ENCODE data around the gene TNFAIP8L1.

The TNFAIP8L1 gene

GRCh38 chr19:4660993-4661392 lies 21.7 kb downstream of the TNFAIP8L1 start:
- H3K27ac ChIP-seq = no peak overlapping the region
- peaks cover 70% of the 10 kb centered on the region for H3K36me3 ChIP-seq (replicated peaks)
- no peak for DNase-seq
- H3K4me3 ChIP-seq (ENCODE audit: low read depth, low read length) = no peak overlapping the region
- no peaks in the 10 kb centered on the region for H3K27me3 ChIP-seq (replicated peaks)
- in situ Hi-C loops (cut with HindIII; ENCODE audit: low pct_ligation_motif_present, low sequenced_read_pairs) = no loop called here
- no peak for TF ChIP-seq CTCF (IDR thresholded peaks at IDR 0.05; ENCODE audit: low read depth, low read length, missing control alignments)

- H3K27me3 ChIP-seq (replicated peaks) = no peaks in the 10 kb centered on the region
- H3K4me3 ChIP-seq (ENCODE audit: low read depth, low read length) = no peak overlapping the region
- H3K36me3 ChIP-seq (replicated peaks) = peaks cover 67% of the 10 kb centered on the region
- in situ Hi-C loops (cut with HindIII; ENCODE audit: low pct_ligation_motif_present, low sequenced_read_pairs) = no loop called here
- no peak for DNase-seq
- H3K27ac ChIP-seq = no peak overlapping the region
- no peak for TF ChIP-seq CTCF (IDR thresholded peaks at IDR 0.05; ENCODE audit: low read depth, low read length, missing control alignments)
Observed at GRCh38 chr19:4662020-4662695, 22.8 kb downstream of the TNFAIP8L1 start.

GRCh38 chr19:4662812-4663211 lies 23.5 kb downstream of the TNFAIP8L1 start:
- in situ Hi-C loops (cut with HindIII; ENCODE audit: low pct_ligation_motif_present, low sequenced_read_pairs) = no loop called here
- no peak for DNase-seq
- no peaks in the 10 kb centered on the region for H3K27me3 ChIP-seq (replicated peaks)
- no peak overlapping the region for H3K4me3 ChIP-seq (ENCODE audit: low read depth, low read length)
- no peak for TF ChIP-seq CTCF (IDR thresholded peaks at IDR 0.05; ENCODE audit: low read depth, low read length, missing control alignments)
- no peak overlapping the region for H3K27ac ChIP-seq
- peaks cover 67% of the 10 kb centered on the region for H3K36me3 ChIP-seq (replicated peaks)

- Histone ChIP-seq H3K4me3 (ENCODE audit: low read depth, low read length) (no peak overlapping the region), H3K36me3 (replicated peaks) (peaks cover 60% of the 10 kb centered on the region), H3K27me3 (replicated peaks) (no peaks in the 10 kb centered on the region), H3K27ac (no peak overlapping the region)
- in situ Hi-C loops (cut with HindIII; ENCODE audit: low pct_ligation_motif_present, low sequenced_read_pairs) = no loop called here
- TF ChIP-seq CTCF (IDR thresholded peaks at IDR 0.05; ENCODE audit: low read depth, low read length, missing control alignments) = no peak
- no peak for DNase-seq
Observed at GRCh38 chr19:4664642-4665041, 25.3 kb downstream of the TNFAIP8L1 start.

- peak; percentile 75 for DNase-seq
- H3K36me3 ChIP-seq (replicated peaks) = peaks cover 27% of the 10 kb centered on the region
- TF ChIP-seq CTCF (IDR thresholded peaks at IDR 0.05; ENCODE audit: low read depth, low read length, missing control alignments) = no peak
- in situ Hi-C loops (cut with HindIII; ENCODE audit: low pct_ligation_motif_present, low sequenced_read_pairs) = no loop called here
- H3K27me3 ChIP-seq (replicated peaks) = no peaks in the 10 kb centered on the region
- peak within 1 kb of the TSS; percentile 80 for H3K27ac ChIP-seq
- peak within 1 kb of the TSS; percentile 92 for H3K4me3 ChIP-seq (ENCODE audit: low read depth, low read length)
Observed at GRCh38 chr19:4669723-4670480, 30.6 kb downstream of the TNFAIP8L1 start, which contains the start of gene MYDGF. Gene MYDGF, minus strand, starts transcription at chr19:4670342. Its CDS starts 8 bp downstream, at chr19:4670334.

Measured in brain microvascular endothelial cell (primary cell).